Measurements from ENCODE around the gene DENND1B.
"Not testable (repeated sequence)": the region's sequence is repeated elsewhere in the genome, so short reads cannot be mapped to it uniquely, and the experiment has no call there.

DENND1B gene

GRCh38 chr1:197622371-197622770 is 152.9 kb downstream of the DENND1B start:
- no peak for DNase-seq (ENCODE audit: low spot score)

GRCh38 chr1:197621761-197622160 is 153.5 kb downstream of the DENND1B start:
- DNase-seq (ENCODE audit: low spot score), result no peak

- DNase-seq (ENCODE audit: low spot score), result no peak
Observed at GRCh38 chr1:197620714-197621163, 154.5 kb downstream of the DENND1B start.

GRCh38 chr1:197619008-197619640 is 156.2 kb downstream of the DENND1B start:
- no peak for DNase-seq (ENCODE audit: low spot score)

GRCh38 chr1:197618061-197618460 is 157.2 kb downstream of the DENND1B start:
- DNase-seq (ENCODE audit: low spot score), result no peak

GRCh38 chr1:197615693-197616011 is 159.6 kb downstream of the DENND1B start:
- DNase-seq (ENCODE audit: low spot score), result no peak

- DNase-seq (ENCODE audit: low spot score), result no peak
Observed at GRCh38 chr1:197614916-197615692, 160.2 kb downstream of the DENND1B start.

- DNase-seq (ENCODE audit: low spot score), result no peak
Observed at GRCh38 chr1:197606168-197606845, 169.0 kb downstream of the DENND1B start.

- no peak for DNase-seq (ENCODE audit: low spot score)
Observed at GRCh38 chr1:197604302-197604701, 171.0 kb downstream of the DENND1B start.

GRCh38 chr1:197600751-197601150 is 174.5 kb downstream of the DENND1B start:
- DNase-seq (ENCODE audit: low spot score), result no peak

- no peak for DNase-seq (ENCODE audit: low spot score)
Observed at GRCh38 chr1:197599789-197600188, 175.5 kb downstream of the DENND1B start.

GRCh38 chr1:197598935-197599334 is 176.3 kb downstream of the DENND1B start:
- DNase-seq (ENCODE audit: low spot score), result no peak

- no peak for DNase-seq (ENCODE audit: low spot score)
Observed at GRCh38 chr1:197595304-197595904, 179.9 kb downstream of the DENND1B start.

GRCh38 chr1:197590687-197591086 is 184.6 kb downstream of the DENND1B start:
- DNase-seq (ENCODE audit: low spot score), result no peak

GRCh38 chr1:197585809-197586208 is 189.5 kb downstream of the DENND1B start:
- no peak for DNase-seq (ENCODE audit: low spot score)

- DNase-seq (ENCODE audit: low spot score), result no peak
Observed at GRCh38 chr1:197577580-197577979, 197.7 kb downstream of the DENND1B start.

GRCh38 chr1:197575531-197575930 is 199.7 kb downstream of the DENND1B start:
- not testable (repeated sequence) for DNase-seq (ENCODE audit: low spot score)

GRCh38 chr1:197572169-197572568 is 203.1 kb downstream of the DENND1B start:
- DNase-seq (ENCODE audit: low spot score), result no peak

GRCh38 chr1:197567442-197567841 is 207.8 kb downstream of the DENND1B start:
- no peak for DNase-seq (ENCODE audit: low spot score)

GRCh38 chr1:197561041-197561440 is 214.2 kb downstream of the DENND1B start:
- no peak for DNase-seq (ENCODE audit: low spot score)

- no peak for DNase-seq (ENCODE audit: low spot score)
Observed at GRCh38 chr1:197559655-197560054, 215.6 kb downstream of the DENND1B start.

GRCh38 chr1:197559244-197559643 is 216.0 kb downstream of the DENND1B start:
- no peak for DNase-seq (ENCODE audit: low spot score)

- DNase-seq (ENCODE audit: low spot score), result peak; percentile 0
Observed at GRCh38 chr1:197557302-197557701, 218.0 kb downstream of the DENND1B start.
